D721Med (cell line): Measurements from ENCODE around the gene ALX1.

Experiments used
- DNase-seq: peaks from one replicate; pipeline ENCODE4 v3.0.0; 2011; ENCODE audit warnings: low spot score; ENCODE audit not compliant: insufficient read length
- FAIRE-seq: peaks from 2 replicates; lab custom pipeline; 2011; peaks lifted over from hg19 to GRCh38; lab: Jason Lieb, UNC
- TF ChIP-seq, protein P1 (sequence below): IDR thresholded peaks from 2 replicates; pipeline ENCODE4 v1.5.1; 2012; ENCODE audit warnings: mild to moderate bottlenecking, control low read depth; ENCODE audit not compliant: insufficient read depth; ENCODE audit errors: missing control alignments

The ALX1 gene

DNA sequence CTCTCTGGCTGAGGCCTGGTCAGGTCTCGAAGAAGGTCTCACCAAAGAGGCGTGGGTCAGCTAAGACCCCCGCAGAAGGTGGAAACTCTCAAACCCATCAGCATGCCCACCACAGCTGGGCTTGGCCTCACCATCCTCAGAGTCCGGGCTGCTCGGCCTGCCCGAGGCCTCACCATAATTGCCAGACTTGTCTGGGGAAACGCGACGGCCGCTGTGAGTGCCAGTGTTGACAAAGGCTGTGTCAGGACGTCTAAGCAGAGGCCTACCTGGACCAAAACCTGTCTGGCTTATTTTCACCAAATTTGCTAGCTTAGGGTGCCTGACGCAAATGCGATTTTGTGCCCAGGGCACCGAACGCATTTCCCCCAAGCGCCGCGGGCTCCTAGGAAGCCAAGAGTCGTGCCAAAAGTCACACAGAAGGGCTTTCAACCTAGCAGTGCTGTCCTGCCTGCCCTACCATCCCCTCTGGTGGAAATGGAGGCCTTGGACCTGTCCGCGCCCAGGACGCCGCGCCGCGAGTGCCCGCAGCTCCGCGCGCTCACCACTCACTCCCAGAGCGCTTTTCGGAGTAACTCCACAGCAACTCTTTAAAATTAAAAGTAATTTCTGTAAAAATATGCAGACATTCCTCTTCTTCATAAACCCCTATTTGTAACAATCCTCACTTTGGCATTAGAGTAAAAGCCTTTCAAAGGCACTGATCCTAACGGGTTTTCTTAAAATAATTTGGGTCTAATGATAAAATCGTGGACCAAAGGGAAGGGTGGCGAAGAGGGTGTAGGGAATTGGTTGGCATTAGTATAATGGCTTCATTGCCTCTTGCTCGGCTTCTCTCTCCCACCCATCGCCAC lies 1.2 kb upstream of the ALX1 start:
- FAIRE-seq (no peak), DNase-seq (no peak)
- TF ChIP-seq, protein P1, sequence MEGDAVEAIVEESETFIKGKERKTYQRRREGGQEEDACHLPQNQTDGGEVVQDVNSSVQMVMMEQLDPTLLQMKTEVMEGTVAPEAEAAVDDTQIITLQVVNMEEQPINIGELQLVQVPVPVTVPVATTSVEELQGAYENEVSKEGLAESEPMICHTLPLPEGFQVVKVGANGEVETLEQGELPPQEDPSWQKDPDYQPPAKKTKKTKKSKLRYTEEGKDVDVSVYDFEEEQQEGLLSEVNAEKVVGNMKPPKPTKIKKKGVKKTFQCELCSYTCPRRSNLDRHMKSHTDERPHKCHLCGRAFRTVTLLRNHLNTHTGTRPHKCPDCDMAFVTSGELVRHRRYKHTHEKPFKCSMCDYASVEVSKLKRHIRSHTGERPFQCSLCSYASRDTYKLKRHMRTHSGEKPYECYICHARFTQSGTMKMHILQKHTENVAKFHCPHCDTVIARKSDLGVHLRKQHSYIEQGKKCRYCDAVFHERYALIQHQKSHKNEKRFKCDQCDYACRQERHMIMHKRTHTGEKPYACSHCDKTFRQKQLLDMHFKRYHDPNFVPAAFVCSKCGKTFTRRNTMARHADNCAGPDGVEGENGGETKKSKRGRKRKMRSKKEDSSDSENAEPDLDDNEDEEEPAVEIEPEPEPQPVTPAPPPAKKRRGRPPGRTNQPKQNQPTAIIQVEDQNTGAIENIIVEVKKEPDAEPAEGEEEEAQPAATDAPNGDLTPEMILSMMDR, result no peak

DNA sequence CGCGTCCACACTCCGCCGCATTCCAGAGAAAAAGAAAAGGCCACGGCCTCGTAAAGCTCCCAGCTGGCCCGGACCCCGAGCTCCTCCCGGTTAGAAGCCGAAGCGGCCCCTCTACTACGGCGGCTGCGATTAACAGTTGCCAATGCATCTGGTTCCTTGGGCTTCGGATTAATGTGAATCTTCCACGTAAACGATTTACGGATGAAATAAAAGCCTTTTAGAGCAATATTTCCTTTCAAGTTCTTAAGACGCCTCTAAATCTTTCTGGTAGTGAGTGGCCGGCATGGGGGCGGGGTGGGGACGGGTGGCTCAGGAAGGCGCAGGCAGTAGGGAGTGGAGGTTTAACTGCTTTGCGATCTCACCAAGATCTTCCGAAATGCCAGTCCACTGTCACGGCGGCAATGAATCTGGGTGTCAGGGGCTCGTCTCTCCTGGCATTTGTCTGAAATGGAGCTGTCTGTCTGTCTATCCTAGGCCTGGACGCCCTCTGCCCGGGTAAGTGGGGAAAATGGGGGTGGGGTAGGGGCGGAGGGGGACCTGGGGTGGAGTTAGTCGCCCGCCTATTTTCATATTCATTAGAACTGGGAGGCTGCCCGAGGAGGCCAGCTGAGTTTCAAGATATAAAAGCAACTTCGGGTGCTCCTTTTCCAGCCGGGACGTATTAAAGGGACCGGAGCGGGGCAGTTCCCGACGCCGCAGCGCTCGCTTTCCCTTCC lies 413 bp upstream of the ALX1 start:
- FAIRE-seq (no peak), DNase-seq (no peak)
- TF ChIP-seq, protein P1, result no peak

DNA sequence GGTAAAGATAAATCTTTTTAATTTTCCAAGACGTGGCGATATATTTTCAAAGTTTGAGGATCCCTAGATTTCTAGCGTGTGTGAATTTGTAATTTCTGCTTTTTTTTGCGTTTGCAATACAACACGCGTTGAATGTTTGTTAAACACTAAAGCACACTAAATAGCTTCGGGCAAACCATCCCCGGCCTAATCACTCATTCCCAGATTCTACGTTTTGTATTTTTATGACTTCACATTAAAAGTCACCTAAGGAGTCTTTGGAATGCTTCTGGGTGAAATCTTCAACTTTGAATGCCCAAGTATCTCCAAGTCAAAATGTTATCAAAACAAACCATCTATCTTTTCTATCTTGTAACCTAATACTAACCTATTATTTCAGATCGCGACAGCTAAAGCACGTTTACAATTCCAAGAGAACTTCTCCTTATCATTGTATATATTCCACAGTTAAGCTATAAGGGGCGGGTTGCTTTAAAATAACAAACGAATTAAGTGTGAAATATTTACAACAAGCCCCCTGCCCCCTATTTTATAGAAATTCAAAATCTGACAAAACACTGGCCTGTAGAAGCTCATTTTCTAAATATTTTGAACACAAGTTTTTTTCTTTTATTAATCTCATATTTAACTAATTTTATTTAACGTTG lies 1.1 kb downstream of the ALX1 start:
- FAIRE-seq (no peak), DNase-seq (no peak)
- TF ChIP-seq, protein P1, result no peak

DNA sequence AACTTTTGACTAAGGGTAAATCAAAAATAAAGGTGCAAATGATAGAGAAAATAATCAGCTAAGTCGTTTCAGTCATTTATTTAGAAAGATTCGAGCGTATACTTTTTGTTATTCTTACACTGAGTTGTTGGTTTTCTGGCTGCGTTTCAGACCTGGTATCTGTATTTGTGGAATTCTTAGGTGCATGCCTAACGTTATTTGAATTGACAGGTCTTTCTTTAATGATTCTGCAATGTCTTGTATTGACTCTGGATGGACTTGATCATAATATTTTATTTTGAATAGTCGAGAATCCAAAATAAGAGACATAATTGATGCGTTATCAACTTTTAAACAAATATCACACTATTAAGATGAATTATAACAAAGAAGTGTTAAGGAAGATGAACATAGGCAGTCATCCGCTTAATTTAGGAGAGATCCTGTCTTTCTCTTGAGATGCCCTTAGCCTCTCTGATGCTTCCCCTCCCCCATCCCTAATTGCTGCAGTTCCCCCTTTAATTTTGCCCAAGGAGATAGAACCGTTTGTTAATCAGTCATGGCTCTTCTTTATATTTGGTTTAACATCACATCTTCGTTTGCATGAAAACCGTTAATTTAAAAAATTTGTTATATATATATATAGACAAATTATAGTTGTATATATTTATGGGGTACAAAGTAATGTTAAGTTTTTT lies 1.8 kb downstream of the ALX1 start:
- DNase-seq, result no peak
- no peak for FAIRE-seq
- TF ChIP-seq, protein P1, result no peak

DNA sequence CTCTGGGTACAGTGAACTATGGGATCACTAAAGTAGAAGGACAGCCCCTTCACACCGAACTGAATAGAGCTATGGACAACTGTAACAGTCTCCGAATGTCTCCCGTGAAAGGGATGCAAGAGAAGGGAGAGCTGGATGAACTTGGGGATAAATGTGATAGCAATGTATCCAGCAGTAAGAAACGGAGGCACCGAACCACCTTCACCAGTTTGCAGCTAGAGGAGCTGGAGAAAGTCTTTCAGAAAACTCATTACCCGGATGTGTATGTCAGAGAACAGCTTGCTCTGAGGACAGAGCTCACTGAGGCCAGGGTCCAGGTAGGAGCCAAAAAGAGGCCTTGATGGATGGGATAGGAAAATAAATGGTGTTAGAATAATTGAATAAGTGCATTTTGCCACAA lies 3.5 kb downstream of the ALX1 start:
- DNase-seq (no peak), FAIRE-seq (no peak)
- TF ChIP-seq, protein P1, result no peak

DNA sequence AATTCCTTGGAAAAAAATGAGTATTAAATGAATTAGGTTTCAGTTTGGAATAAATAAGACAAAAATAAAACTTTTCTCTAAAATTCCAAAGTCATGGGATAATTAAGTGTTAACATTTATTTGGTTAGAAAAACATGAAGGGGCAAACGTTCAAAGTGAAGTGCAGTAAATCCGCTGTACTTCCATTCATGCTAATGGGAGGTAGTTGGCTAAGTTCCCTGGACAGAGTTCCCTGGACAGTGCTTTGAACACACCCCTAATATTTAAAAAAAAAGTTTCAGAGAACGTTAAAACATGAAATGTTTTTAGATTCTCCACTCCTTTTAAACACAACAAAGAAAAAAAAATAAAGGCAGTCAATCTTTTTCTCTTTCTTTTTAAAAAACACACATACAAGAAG lies 16.3 kb downstream of the ALX1 start:
- DNase-seq (no peak), FAIRE-seq (no peak)
- TF ChIP-seq, protein P1, result no peak
